ENCODE measurements around the gene MAEA.

DNA sequence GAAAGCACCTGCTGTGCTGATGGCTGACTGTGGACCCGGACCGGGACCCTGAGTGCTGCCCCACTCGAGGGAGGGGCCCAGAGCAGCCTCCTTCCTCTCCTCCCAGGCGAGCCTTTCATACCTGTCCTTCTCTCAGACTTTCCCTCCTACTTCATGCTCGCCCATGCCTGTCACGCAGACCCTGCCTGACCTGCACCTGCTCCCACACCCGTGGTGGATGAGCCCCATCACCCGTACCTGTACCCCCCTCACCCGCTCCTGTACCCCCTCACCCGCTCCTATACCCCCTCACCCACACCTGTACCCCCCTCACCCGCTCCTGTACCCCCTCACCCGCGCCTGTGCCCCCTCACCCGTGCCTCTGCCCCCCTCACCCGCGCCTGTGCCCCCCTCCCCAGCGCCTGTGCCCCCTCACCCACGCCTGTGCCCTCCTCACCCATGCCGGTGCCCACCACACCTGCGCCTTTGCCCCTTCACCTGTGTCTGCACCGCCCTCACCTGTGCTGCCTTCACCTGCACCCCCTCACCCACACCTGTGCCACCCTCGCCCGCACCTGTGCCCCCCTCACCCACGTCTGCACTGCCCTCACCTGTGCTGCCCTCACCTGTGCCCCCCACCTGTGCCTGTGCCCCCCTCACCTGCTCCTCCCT, 5.8 kb downstream of the MAEA start:
- TF ChIP-seq ISL1 (CRISPR knock-in tag; IDR thresholded peaks at IDR 0.05), result no peak
- TF ChIP-seq ZFP3 (CRISPR knock-in tag; IDR thresholded peaks at IDR 0.05), result no peak
- TF ChIP-seq, protein P1, sequence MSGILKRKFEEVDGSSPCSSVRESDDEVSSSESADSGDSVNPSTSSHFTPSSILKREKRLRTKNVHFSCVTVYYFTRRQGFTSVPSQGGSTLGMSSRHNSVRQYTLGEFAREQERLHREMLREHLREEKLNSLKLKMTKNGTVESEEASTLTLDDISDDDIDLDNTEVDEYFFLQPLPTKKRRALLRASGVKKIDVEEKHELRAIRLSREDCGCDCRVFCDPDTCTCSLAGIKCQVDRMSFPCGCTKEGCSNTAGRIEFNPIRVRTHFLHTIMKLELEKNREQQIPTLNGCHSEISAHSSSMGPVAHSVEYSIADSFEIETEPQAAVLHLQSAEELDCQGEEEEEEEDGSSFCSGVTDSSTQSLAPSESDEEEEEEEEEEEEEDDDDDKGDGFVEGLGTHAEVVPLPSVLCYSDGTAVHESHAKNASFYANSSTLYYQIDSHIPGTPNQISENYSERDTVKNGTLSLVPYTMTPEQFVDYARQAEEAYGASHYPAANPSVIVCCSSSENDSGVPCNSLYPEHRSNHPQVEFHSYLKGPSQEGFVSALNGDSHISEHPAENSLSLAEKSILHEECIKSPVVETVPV (CRISPR knock-in tag; IDR thresholded peaks at IDR 0.05), result no peak
- TF ChIP-seq ESRRG (CRISPR knock-in tag; IDR thresholded peaks at IDR 0.05), result no peak
- no peak for TF ChIP-seq ZFP30 (CRISPR knock-in tag; IDR thresholded peaks at IDR 0.05)

Data from SK-N-SH treated with all-trans-retinoic acid at 6 μM for 48 hours (cell line).